Breast epithelium (tissue), 4 donors: ENCODE results near the gene ADCYAP1R1. TPM values are rescaled to one million over a fixed set of nuclear protein-coding genes. Genes with fewer than 3 reads are reported as not detected.

Source experiments
- DNase-seq, 2 donors: peaks; one replicate each; pipeline ENCODE4 v3.0.0-alpha.2; 2019; ENCODE audit warnings: low spot score in 2 of 2
- H3K27ac ChIP-seq, 2 donors: fragments of 200-600 bp; sonication (generic) in 1 of 2; one replicate each; pipeline ENCODE4 v1.5.1; 2016 to 2019; ENCODE audit warnings: mild to moderate bottlenecking in 1 of 2
- H3K27me3 ChIP-seq, 2 donors: fragments of 200-600 bp; sonication (generic) in 1 of 2; one replicate each; pipeline versions ENCODE4 v1.5.1 to v1.6.0; 2017 to 2019; ENCODE audit warnings: control low read depth in 1 of 2, mild to moderate bottlenecking in 1 of 2
- H3K36me3 ChIP-seq: fragments of 200-600 bp; one replicate; pipeline ENCODE4 v1.5.1; 2019
- H3K4me1 ChIP-seq, 2 donors: fragments of 200-600 bp; sonication (generic); one replicate each; pipeline ENCODE4 v1.5.1; 2016 to 2019; ENCODE audit warnings: control low read depth in 1 of 2
- H3K4me3 ChIP-seq, 3 donors: fragments of 200-600 bp; sonication (generic); 1 replicate in 2 of 3; 2 replicates in 1 of 3; pipeline ENCODE4 v1.5.1; 2016 to 2019; ENCODE audit warnings: mild to moderate bottlenecking in 3 of 3, moderate library complexity in 2 of 3
- H3K9me3 ChIP-seq, 2 donors: fragments of 200-600 bp; sonication (generic) in 1 of 2; one replicate each; pipeline ENCODE4 v1.5.1; 2016 to 2019; ENCODE audit warnings: control low read depth in 1 of 2
- CTCF ChIP-seq, 3 donors: fragments of 450-650 bp; IDR thresholded peaks; one replicate each; pipeline ENCODE4 v1.5.1; 2016 to 2017; ENCODE audit warnings: antibody characterized with exemption in 3 of 3, mild to moderate bottlenecking in 3 of 3, moderate library complexity in 3 of 3
- POLR2A ChIP-seq: fragments of 450-650 bp; IDR thresholded peaks from one replicate; pipeline ENCODE4 v1.6.1; 2016; ENCODE audit warnings: antibody characterized with exemption, mild to moderate bottlenecking, moderate library complexity
- POLR2AphosphoS5 ChIP-seq, 3 donors: sonication (generic); formaldehyde crosslinking; IDR thresholded peaks; one replicate each; pipeline ENCODE4 v1.6.1; 2017; ENCODE audit warnings: antibody characterized with exemption in 3 of 3
- intact Hi-C: fragments of 100-400 bp; cut with DNase I; formaldehyde crosslinking; loops from one replicate; pipeline ENCODE4 v1.15.1; 2023; ENCODE audit warnings: low total_unique reads
- total RNA-seq, 3 donors: library from RNA; depleted of rRNA; stranded (reverse); fragments of >200 nt; gene quantifications; one replicate each; pipeline ENCODE4 v1.1.0, GENCODE V29; 2016

ADCYAP1R1 gene
- total RNA-seq, 3 donors from 2014 or later, result 2.6 to 19.7 (median 4.1) TPM

- H3K36me3 ChIP-seq, result no peaks in the 10 kb centered on the region
- no peak for DNase-seq
- no peak for TF ChIP-seq POLR2AphosphoS5 (IDR thresholded peaks at IDR 0.05)
- TF ChIP-seq CTCF (IDR thresholded peaks at IDR 0.05), result no peak
- TF ChIP-seq POLR2A, result no peak
- H3K9me3 ChIP-seq, result peaks cover 0 to 4% of the 10 kb centered on the region in 2 donors
- H3K4me1 ChIP-seq, result no peaks in the 10 kb centered on the region
- no peak overlapping the region for H3K27ac ChIP-seq
- H3K4me3 ChIP-seq, result no peak overlapping the region
- H3K27me3 ChIP-seq, result no peaks in the 10 kb centered on the region
- intact Hi-C loops, result no loop called here
These were observed 44.5 kb upstream of the ADCYAP1R1 start for GRCh38 chr7:31007634-31008033.

DNA sequence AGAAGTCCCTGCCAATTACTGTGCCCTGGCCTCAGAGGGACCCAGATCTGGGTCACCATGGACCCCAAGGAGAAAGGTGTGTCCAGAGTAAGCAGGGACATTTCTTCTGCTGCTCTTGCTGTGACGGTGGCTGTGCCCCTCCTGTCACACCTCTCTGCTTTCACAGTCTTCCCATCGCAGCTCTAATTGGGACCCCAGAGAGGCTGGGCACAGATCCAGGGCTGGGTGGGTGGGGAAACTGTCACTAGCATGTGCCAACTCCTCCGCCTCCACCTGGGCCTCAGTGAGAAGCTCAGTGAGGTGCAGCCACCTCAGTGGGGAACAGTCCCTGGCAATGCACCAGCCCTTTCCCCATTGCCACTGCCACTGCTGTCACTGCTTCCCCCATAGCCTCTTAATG lies 37.3 kb upstream of the ADCYAP1R1 start:
- intact Hi-C loops, result no loop called here
- Histone ChIP-seq H3K4me1 (no peaks in the 10 kb centered on the region), H3K36me3 (no peaks in the 10 kb centered on the region), H3K4me3 (no peak overlapping the region), H3K27ac (no peak overlapping the region), H3K9me3 (no peaks in the 10 kb centered on the region), H3K27me3 (no peaks in the 10 kb centered on the region)
- no peak for DNase-seq
- no peak for TF ChIP-seq CTCF (IDR thresholded peaks at IDR 0.05)
- TF ChIP-seq POLR2A, result no peak
- TF ChIP-seq POLR2AphosphoS5 (IDR thresholded peaks at IDR 0.05), result no peak

GRCh38 chr7:31017032-31017675 lies 35.0 kb upstream of the ADCYAP1R1 start:
- DNase-seq, result no peak
- intact Hi-C loops, result no loop called here
- Histone ChIP-seq H3K27me3 (no peaks in the 10 kb centered on the region), H3K4me1 (no peaks in the 10 kb centered on the region), H3K36me3 (no peaks in the 10 kb centered on the region), H3K4me3 (no peak overlapping the region), H3K27ac (no peak overlapping the region), H3K9me3 (no peaks in the 10 kb centered on the region)
- no peak for TF ChIP-seq POLR2AphosphoS5 (IDR thresholded peaks at IDR 0.05)
- no peak for TF ChIP-seq CTCF (IDR thresholded peaks at IDR 0.05)
- TF ChIP-seq POLR2A, result no peak

DNA sequence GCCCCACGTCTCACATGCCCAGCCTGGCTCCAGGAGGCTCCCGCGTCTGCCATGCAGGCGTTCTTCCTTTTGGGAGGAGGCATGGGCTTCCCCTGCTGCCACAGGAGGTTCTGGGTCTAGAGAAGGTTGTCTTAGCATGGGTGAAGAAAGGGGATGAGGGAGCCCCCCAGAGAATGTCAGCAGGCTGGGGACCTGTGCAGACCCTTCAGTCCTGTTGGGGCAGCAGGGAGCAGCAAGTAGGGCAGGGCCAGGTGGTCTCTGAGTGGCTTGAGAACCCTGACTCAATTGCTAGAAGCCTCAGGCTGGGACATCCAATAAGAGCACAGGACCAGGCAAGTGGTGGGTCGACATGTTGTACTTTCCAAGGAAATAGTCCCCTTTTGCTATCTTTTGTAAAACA lies 34.4 kb upstream of the ADCYAP1R1 start:
- no peak overlapping the region for H3K27ac ChIP-seq
- H3K9me3 ChIP-seq, result no peaks in the 10 kb centered on the region
- TF ChIP-seq POLR2A, result no peak
- no peak for TF ChIP-seq CTCF (IDR thresholded peaks at IDR 0.05)
- no peak for TF ChIP-seq POLR2AphosphoS5 (IDR thresholded peaks at IDR 0.05)
- H3K4me3 ChIP-seq, result no peak overlapping the region
- DNase-seq, result no peak
- H3K36me3 ChIP-seq, result no peaks in the 10 kb centered on the region
- intact Hi-C loops, result no loop called here
- H3K27me3 ChIP-seq, result no peaks in the 10 kb centered on the region
- H3K4me1 ChIP-seq, result no peaks in the 10 kb centered on the region

- intact Hi-C loops, result no loop called here
- Histone ChIP-seq H3K9me3 (no peaks in the 10 kb centered on the region), H3K27ac (no peak overlapping the region), H3K4me1 (no peaks in the 10 kb centered on the region), H3K36me3 (no peaks in the 10 kb centered on the region), H3K4me3 (no peak overlapping the region), H3K27me3 (no peaks in the 10 kb centered on the region)
- TF ChIP-seq POLR2AphosphoS5 (IDR thresholded peaks at IDR 0.05), result no peak
- TF ChIP-seq POLR2A, result no peak
- TF ChIP-seq CTCF (IDR thresholded peaks at IDR 0.05), result no peak
- no peak for DNase-seq
These were observed 32.6 kb upstream of the ADCYAP1R1 start for GRCh38 chr7:31019509-31019908.
